Activated B cell treated with CpG ODN at 0.5 μM for 24 hours (primary cell): ENCODE results near the gene LONP1. TPM values are rescaled to one million over a fixed set of nuclear protein-coding genes. Genes with fewer than 3 reads are reported as not detected.
"Not testable (repeated sequence)": the region's sequence is repeated elsewhere in the genome, so short reads cannot be mapped to it uniquely, and the experiment has no call there.

Experiments
- ATAC-seq: fragments of 200-7000 bp; cut with Tn5 transposase; one replicate; pipeline ENCODE4 v1.10.0; 2021; ENCODE audit warnings: low read depth, mild to moderate bottlenecking, moderate library complexity
- CTCF ChIA-PET: fragments of 350-600 bp; sonication (Branson Sonifier 250); formaldehyde crosslinking; loops from one replicate; lab custom pipeline; 2021; ENCODE audit warnings: antibody characterized with exemption; lab: Charles Lee
- POLR2A ChIA-PET: fragments of 350-600 bp; sonication (Branson Sonifier 250); formaldehyde crosslinking; loops from one replicate; lab custom pipeline; 2021; ENCODE audit warnings: antibody characterized with exemption; lab: Charles Lee
- DNase-seq: peaks from one replicate; pipeline ENCODE4 v3.0.0; 2022
- H3K27ac Mint-ChIP-seq: one replicate; pipeline ENCODE4 v1.8.0; 2020; ENCODE audit warnings: mixed read lengths
- H3K27me3 Mint-ChIP-seq: one replicate; pipeline ENCODE4 v1.8.0; 2021; ENCODE audit warnings: mixed read lengths
- H3K36me3 Mint-ChIP-seq: one replicate; pipeline ENCODE4 v1.8.0; 2021; ENCODE audit warnings: low read depth, mixed read lengths
- H3K4me1 Mint-ChIP-seq: one replicate; pipeline ENCODE4 v1.8.0; 2021; ENCODE audit warnings: mixed read lengths
- H3K4me3 Mint-ChIP-seq: one replicate; pipeline ENCODE4 v1.8.0; 2020; ENCODE audit warnings: mild to moderate bottlenecking, mixed read lengths
- H3K9me3 Mint-ChIP-seq: one replicate; pipeline ENCODE4 v1.8.0; 2020; ENCODE audit warnings: mixed read lengths
- intact Hi-C: fragments of 100-400 bp; cut with micrococcal nuclease; formaldehyde crosslinking; loops from one replicate; pipeline ENCODE4 v1.15.1; 2024
- total RNA-seq: library from RNA; stranded (reverse); gene quantifications from 2 replicates; pipeline ENCODE4 v1.2.3, GENCODE V29; 2022
- TF ChIP-seq, protein P1 (sequence below): fragments of 200-600 bp; IDR thresholded peaks from one replicate; pipeline ENCODE4 v1.8.0; 2022; ENCODE audit warnings: antibody characterized with exemption, mild to moderate bottlenecking

Gene LONP1
- total RNA-seq, 1 donor from 2014 or later = 72.9 TPM

DNA sequence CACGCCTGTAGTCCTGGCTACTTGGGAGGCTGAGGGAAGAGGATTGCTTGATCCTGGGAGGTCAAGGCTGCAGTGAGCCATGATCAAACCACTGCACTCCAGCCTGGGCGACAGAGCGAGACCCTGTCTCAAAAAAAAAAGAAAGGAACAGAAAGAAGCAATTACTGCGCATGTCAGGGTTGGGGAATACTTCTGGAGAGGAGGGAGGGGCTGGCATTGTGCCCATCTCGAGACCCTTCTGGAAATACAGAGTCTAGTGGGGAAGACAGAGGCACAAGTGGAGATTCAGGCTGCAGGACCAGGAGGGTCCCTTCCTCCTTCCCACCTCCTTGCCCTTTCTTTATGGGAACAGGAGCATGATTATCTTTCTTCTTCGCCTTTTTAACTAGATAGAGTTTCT is 33.8 kb upstream of the LONP1 start:
- TF ChIP-seq, protein P1, sequence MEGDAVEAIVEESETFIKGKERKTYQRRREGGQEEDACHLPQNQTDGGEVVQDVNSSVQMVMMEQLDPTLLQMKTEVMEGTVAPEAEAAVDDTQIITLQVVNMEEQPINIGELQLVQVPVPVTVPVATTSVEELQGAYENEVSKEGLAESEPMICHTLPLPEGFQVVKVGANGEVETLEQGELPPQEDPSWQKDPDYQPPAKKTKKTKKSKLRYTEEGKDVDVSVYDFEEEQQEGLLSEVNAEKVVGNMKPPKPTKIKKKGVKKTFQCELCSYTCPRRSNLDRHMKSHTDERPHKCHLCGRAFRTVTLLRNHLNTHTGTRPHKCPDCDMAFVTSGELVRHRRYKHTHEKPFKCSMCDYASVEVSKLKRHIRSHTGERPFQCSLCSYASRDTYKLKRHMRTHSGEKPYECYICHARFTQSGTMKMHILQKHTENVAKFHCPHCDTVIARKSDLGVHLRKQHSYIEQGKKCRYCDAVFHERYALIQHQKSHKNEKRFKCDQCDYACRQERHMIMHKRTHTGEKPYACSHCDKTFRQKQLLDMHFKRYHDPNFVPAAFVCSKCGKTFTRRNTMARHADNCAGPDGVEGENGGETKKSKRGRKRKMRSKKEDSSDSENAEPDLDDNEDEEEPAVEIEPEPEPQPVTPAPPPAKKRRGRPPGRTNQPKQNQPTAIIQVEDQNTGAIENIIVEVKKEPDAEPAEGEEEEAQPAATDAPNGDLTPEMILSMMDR = no peak
- ATAC-seq = no peak
- DNase-seq = no peak
- H3K27me3 Mint-ChIP-seq = peaks cover 7% of the 10 kb centered on the region
- no peak overlapping the region for H3K27ac Mint-ChIP-seq
- no peaks in the 10 kb centered on the region for H3K9me3 Mint-ChIP-seq
- no peaks in the 10 kb centered on the region for H3K36me3 Mint-ChIP-seq
- no peak overlapping the region for H3K4me3 Mint-ChIP-seq
- no peaks in the 10 kb centered on the region for H3K4me1 Mint-ChIP-seq
- ChIA-PET CTCF (no interaction called here), POLR2A (no interaction called here)
- intact Hi-C loops = no loop called here

DNA sequence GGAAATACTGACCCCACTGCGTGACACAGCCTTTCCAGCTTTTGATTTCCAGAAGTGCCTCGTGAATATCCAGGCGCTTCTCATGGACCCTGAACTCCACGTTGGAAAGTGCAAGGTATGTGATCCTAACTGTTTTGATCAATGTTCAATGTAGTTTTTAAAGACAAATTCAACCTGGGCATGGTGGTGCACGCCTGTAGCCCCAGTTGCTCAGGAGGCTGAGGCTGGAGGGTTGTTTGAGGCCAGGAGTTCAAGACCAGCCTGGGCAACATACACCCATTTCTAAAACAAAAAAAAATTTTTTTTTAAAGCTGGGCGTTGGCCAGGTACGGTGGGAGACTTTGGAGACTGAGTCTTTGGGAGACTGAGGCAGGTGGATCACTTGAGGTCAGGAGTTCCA is 31.8 kb upstream of the LONP1 start:
- POLR2A ChIA-PET = no interaction called here
- Mint-ChIP-seq H3K4me3 (no peak overlapping the region), H3K9me3 (no peaks in the 10 kb centered on the region), H3K27ac (no peak overlapping the region), H3K4me1 (no peaks in the 10 kb centered on the region), H3K36me3 (no peaks in the 10 kb centered on the region), H3K27me3 (peaks cover 4% of the 10 kb centered on the region)
- DNase-seq (no peak), ATAC-seq (no peak)
- intact Hi-C loops = no loop called here
- CTCF ChIA-PET = no interaction called here
- TF ChIP-seq, protein P1 = no peak

DNA sequence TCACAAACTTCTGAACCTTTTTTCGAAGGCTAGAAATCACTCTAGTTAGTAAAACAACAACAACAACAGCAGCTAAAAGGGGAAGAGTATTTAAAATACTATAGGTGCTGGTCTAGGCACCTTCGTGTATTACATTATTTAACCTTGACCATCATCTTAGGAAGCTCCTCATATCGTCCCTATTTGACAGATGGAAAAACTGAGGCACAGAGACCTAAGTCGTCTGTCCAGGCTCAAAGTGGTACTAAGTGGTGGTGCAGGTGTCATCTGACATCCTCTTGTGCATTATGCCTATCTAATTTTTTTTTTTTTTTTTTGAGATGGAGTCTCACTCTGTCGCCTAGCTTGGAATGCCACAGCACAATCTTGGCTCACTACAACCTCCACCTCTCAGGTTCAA is 29.6 kb upstream of the LONP1 start:
- TF ChIP-seq, protein P1 = no peak
- peaks cover 4% of the 10 kb centered on the region for H3K27me3 Mint-ChIP-seq
- H3K4me3 Mint-ChIP-seq = no peak overlapping the region
- ChIA-PET POLR2A (interaction anchor here (0.7 kb wide), 1 partner anchor 1194 kb away, joined by 4 read pairs; no protein-coding TSS in a partner anchor), CTCF (no interaction called here)
- no peaks in the 10 kb centered on the region for H3K9me3 Mint-ChIP-seq
- intact Hi-C loops = no loop called here
- no peak overlapping the region for H3K27ac Mint-ChIP-seq
- DNase-seq (no peak), ATAC-seq (no peak)
- no peaks in the 10 kb centered on the region for H3K36me3 Mint-ChIP-seq
- no peaks in the 10 kb centered on the region for H3K4me1 Mint-ChIP-seq

- H3K27ac Mint-ChIP-seq, H3K4me1 Mint-ChIP-seq, DNase-seq, ATAC-seq, POLR2A ChIA-PET, CTCF ChIA-PET, intact Hi-C loops, H3K36me3 Mint-ChIP-seq, H3K4me3 Mint-ChIP-seq, H3K9me3 Mint-ChIP-seq, H3K27me3 Mint-ChIP-seq: not testable (repeated sequence)
Measured at GRCh38 chr19:5748920-5749319, 29.0 kb upstream of the LONP1 start.

- H3K27ac Mint-ChIP-seq, CTCF ChIA-PET, H3K4me3 Mint-ChIP-seq, H3K36me3 Mint-ChIP-seq, ATAC-seq, H3K9me3 Mint-ChIP-seq, DNase-seq, intact Hi-C loops, H3K4me1 Mint-ChIP-seq, POLR2A ChIA-PET, H3K27me3 Mint-ChIP-seq: not testable (repeated sequence)
Measured at GRCh38 chr19:5744999-5745398, 25.1 kb upstream of the LONP1 start.

DNA sequence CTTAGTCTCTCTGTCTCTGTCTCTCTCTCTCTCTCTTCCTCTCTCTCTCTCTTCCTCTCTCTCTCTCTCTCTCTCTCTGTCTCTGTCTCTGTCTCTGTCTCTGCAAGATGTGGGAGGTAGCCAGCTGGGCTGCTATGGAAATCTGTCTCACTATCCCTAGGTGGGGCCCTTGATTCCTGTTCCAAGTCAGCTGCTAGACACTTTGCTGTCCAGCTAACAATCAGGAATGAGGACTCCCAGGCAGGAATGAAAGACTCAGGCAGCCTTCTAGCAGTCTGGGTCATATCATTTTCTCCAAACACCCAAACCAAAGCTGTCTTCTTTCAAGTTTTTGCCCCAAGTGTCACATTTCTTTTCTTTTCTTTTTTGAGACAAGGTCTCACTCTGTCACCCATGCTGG is 23.7 kb upstream of the LONP1 start:
- Mint-ChIP-seq H3K9me3 (peaks cover 5% of the 10 kb centered on the region), H3K36me3 (no peaks in the 10 kb centered on the region), H3K27me3 (peaks cover 4% of the 10 kb centered on the region), H3K4me1 (no peaks in the 10 kb centered on the region), H3K27ac (no peak overlapping the region), H3K4me3 (no peak overlapping the region)
- TF ChIP-seq, protein P1 = no peak
- DNase-seq (no peak), ATAC-seq (no peak)
- intact Hi-C loops = no loop called here
- ChIA-PET POLR2A (no interaction called here), CTCF (no interaction called here)
